Small intestine (tissue), 7 donors: ENCODE results near the gene CDH13. TPM values are rescaled to one million over a fixed set of nuclear protein-coding genes. Genes with fewer than 3 reads are reported as not detected.

Source experiments
- DNase-seq, 2 donors: peaks; one replicate each; pipeline versions ENCODE4 v3.0.0 to v3.0.0-alpha.2; 2013
- FAIRE-seq: peaks from 2 replicates; lab custom pipeline; 2012; peaks lifted over from hg19 to GRCh38; lab: Jason Lieb, UNC
- H3K27ac ChIP-seq, 3 donors: one replicate each; pipeline ENCODE4 v1.5.1; 2013; ENCODE audit warnings: low read length in 2 of 3, mild to moderate bottlenecking in 2 of 3, control low read depth in 1 of 3, inconsistent platforms in 1 of 3, low read depth in 1 of 3, moderate library complexity in 1 of 3
- H3K27me3 ChIP-seq, 3 donors: one replicate each; pipeline ENCODE4 v1.6.1; 2013; ENCODE audit warnings: low read length in 3 of 3, inconsistent platforms in 1 of 3; ENCODE audit not compliant: control insufficient read depth in 3 of 3, insufficient read depth in 3 of 3
- H3K36me3 ChIP-seq, 3 donors: one replicate each; pipeline ENCODE4 v1.6.1; 2013; ENCODE audit warnings: low read length in 3 of 3, inconsistent platforms in 1 of 3, low read depth in 1 of 3, mild to moderate bottlenecking in 1 of 3, moderate library complexity in 1 of 3; ENCODE audit not compliant: control insufficient read depth in 3 of 3, insufficient read depth in 2 of 3
- H3K4me1 ChIP-seq, 3 donors: one replicate each; pipeline ENCODE4 v1.6.1; 2013; ENCODE audit warnings: low read length in 2 of 3, inconsistent platforms in 1 of 3, low read depth in 1 of 3, mild to moderate bottlenecking in 1 of 3, moderate library complexity in 1 of 3; ENCODE audit not compliant: control insufficient read depth in 3 of 3, insufficient read depth in 2 of 3
- H3K4me3 ChIP-seq, 3 donors: one replicate each; pipeline ENCODE4 v1.5.1; 2013; ENCODE audit warnings: low read length in 3 of 3, control low read depth in 1 of 3, inconsistent platforms in 1 of 3, low read depth in 1 of 3, mild to moderate bottlenecking in 1 of 3, moderate library complexity in 1 of 3
- H3K9me3 ChIP-seq, 2 donors: one replicate each; pipeline ENCODE4 v1.6.1; 2013; ENCODE audit warnings: low read depth in 1 of 2, low read length in 1 of 2; ENCODE audit not compliant: control insufficient read depth in 2 of 2, insufficient read depth in 1 of 2
- WGBS, 3 donors: extraction: QIAGEN DNeasy Blood & Tissue Kit; methylation state at CpG; one replicate each; pipeline ENCODE4 v1.1.7; 2013; 5-methylcytosine and 5-hydroxymethylcytosine counted together
- polyA plus RNA-seq, 4 donors: library from polyadenylated mRNA; stranded (reverse) in 3 of 4; unstranded in 1 of 4; fragments of 200-250 nt in 3 of 4; fragments of 120-200 nt in 1 of 4; gene quantifications; one replicate each; pipeline versions ENCODE4 v1.2.1 to v1.2.3, GENCODE V29; 2013
- donor health status: healthy with polysubstance abuse.
- donor health status: control.
- donor health status: control.
- donor health status: Bipolar disorder and iron deficiency.
- donor health status: healthy.

The CDH13 gene
- polyA plus RNA-seq, 4 donors = 0.27 to 15.0 (median 2.9) TPM; not detected in 1

DNA sequence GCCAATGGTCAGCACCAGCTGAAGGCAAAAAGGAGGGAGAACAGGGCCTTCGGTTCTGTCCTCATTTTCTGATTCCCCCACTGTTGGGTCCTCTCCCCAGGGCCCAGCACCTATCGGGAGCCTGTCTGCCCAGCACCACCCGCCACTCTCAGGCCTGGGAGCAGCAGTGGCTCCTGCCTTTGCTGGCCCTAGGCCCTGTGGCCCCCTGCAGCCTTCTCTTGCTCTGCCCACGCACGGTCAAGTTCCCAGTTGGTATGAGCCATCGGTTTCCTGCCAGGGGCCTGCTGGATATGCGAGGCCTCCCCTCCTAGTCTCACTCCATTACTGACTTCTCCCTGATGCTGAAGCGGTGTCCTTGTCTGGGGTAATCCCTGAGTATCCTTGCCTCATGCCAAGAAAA, 1218.5 kb downstream of the CDH13 start:
- Histone ChIP-seq H3K36me3 (no peaks in the 10 kb centered on the region), H3K4me1 (peaks cover 0 to 8% (median 0%) of the 10 kb centered on the region in 3 donors), H3K9me3 (no peaks in the 10 kb centered on the region), H3K27ac (no peak overlapping the region), H3K4me3 (no peak overlapping the region), H3K27me3 (no peaks in the 10 kb centered on the region)
- DNase-seq = no peak
- no peak for FAIRE-seq
- WGBS, 3 donors = 92 to 98% (median 95%) methylated on average over 8 of the region's 8 CpGs

DNA sequence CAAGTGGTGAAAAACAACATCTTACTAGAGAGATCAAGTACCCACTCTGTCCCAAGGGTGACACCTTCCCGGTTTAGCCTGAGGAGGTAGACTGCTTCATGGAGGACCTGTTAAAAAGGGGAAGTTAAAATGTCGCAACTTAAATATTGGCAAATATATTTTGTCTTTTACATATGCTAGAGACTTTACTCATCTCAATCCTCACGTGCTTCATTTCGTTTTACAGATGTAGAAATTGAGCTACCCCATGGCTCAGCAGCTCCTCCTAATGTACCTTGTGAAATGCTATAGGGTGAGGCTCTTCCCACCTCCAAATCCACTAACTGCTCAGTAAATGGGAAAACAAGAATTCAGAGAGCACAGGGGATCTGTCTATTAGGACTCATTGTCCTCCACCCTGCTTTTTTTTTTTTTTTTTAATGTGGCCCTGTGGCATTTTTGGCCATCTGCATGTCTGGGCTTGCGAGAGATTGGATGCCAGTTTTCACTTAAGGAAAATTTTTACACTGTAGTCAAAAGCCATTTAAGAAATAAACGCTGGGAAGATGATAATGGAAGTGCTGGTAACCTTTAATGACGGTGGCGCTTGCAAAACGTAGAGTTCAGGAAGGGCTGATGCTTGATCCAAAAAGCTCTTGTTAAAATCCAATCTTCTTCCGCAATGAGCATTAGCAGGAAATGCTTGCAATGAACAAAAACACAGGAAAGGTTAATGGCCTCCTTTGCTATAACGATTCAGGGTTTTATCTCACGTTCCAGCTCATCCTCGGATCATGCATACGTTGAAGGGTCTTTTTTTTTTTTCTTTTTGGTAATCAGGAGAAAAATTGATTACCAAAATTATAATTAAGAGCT, 1220.8 kb downstream of the CDH13 start:
- FAIRE-seq (no peak), DNase-seq (no peak)
- Histone ChIP-seq H3K27me3 (no peaks in the 10 kb centered on the region), H3K36me3 (no peaks in the 10 kb centered on the region), H3K27ac (no peak overlapping the region), H3K9me3 (peaks cover 0 to 5% of the 10 kb centered on the region in 2 donors), H3K4me1 (peaks cover 0 to 8% (median 0%) of the 10 kb centered on the region in 3 donors), H3K4me3 (no peak overlapping the region)
- 76 to 88% (median 80%) methylated on average over 14 of the region's 14 CpGs for WGBS, 3 donors

DNA sequence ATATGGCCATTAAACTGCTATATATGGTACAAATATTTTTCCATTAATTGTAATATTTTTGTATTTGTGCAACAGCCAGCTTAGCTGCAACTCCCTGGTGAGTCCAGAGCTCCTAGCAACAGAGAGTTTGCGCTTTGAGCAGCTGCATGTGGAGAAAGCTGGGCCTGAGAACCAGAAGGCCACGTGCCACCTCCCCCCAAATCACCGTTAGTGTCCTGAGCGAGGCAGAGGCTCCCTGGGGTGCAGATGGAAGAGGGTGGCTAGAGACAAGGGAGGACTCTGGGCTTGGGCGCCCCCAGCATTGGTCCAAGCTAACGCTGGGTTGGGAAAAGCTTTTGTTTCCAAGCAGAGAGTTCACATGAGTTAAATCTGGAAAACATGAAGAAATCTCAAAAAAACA, 1222.7 kb downstream of the CDH13 start:
- 81 to 90% (median 88%) methylated on average over 6 of the region's 6 CpGs for WGBS, 3 donors
- H3K27ac ChIP-seq = no peak overlapping the region
- DNase-seq = no peak
- H3K4me3 ChIP-seq = no peak overlapping the region
- FAIRE-seq = no peak
- H3K9me3 ChIP-seq = peaks cover 0 to 5% of the 10 kb centered on the region in 2 donors
- H3K36me3 ChIP-seq = no peaks in the 10 kb centered on the region
- peaks cover 0 to 2% (median 0%) of the 10 kb centered on the region in 3 donors for H3K27me3 ChIP-seq
- H3K4me1 ChIP-seq = no peaks in the 10 kb centered on the region
